ENCODE results near the gene RSU1. TPM values are rescaled to one million over a fixed set of nuclear protein-coding genes. Genes with fewer than 3 reads are reported as not detected.

The RSU1 gene
- total RNA-seq, 1 experiment from 2014 or later: 29.5 TPM

DNA sequence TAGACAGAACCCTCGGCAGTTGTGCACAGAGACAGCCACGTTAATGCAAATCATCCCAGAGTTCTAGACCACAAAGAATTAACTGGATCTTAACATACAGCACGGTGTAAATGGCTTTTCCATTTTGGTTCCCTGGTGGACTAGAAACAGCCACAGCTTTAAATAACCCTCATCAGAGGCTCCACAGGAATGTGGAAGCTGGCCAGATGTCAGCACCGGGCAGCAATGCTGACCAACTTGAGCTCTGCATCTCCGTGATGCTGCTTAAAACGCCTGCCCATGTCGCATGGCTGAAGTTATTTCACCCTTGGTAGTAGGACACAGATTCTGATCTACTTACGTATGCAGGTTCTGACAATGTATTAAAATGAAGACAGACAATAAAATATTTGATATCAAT lies 24.5 kb downstream of the RSU1 start:
- peaks cover 3% of the 10 kb centered on the region for H3K79me2 ChIP-seq (ENCODE audit: insufficient read depth, low read length)
- H3K27ac ChIP-seq (ENCODE audit: low read depth, low read length): no peak overlapping the region
- H3K27me3 ChIP-seq (ENCODE audit: insufficient read depth, low read length): no peaks in the 10 kb centered on the region
- H3K4me3 ChIP-seq (replicated peaks in 1 of 2; ENCODE audit: low read depth in 1 of 2, low read length in 2 of 2): no peak overlapping the region
- ChIA-PET RAD21 (ENCODE audit: low non-redundant PET in 1 of 2, low total read pairs in 2 of 2, uncharacterized antibody in 2 of 2, unreplicated experiment in 2 of 2) (no interaction called here), CTCF (no interaction called here), POLR2A (no interaction called here)
- BruUV-seq (replicated peaks): no TSS peak
- H3K9me3 ChIP-seq (ENCODE audit: control insufficient read depth in 1 of 2, insufficient read depth in 1 of 2, low read depth in 1 of 2, low read length in 2 of 2): no peaks in the 10 kb centered on the region
- ATAC-seq (no peak), DNase-seq (ENCODE audit: low read depth, low spot score) (no peak)
- no peak overlapping the region for H3K9ac ChIP-seq (ENCODE audit: low read length)
- intact Hi-C loops (cut with micrococcal nuclease): no loop called here
- H3K4me2 ChIP-seq (ENCODE audit: low read length): no peak overlapping the region
- TF ChIP-seq, protein P1, sequence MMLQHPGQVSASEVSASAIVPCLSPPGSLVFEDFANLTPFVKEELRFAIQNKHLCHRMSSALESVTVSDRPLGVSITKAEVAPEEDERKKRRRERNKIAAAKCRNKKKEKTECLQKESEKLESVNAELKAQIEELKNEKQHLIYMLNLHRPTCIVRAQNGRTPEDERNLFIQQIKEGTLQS (IDR thresholded peaks at IDR 0.05): no peak
- TF ChIP-seq POLR2AphosphoS5 (IDR thresholded peaks at IDR 0.05; ENCODE audit: low read depth, low read length): no peak
- TF ChIP-seq ZNF274 (IDR thresholded peaks at IDR 0.05; ENCODE audit: low read depth, low read length): no peak
- TF ChIP-seq, protein P2, sequence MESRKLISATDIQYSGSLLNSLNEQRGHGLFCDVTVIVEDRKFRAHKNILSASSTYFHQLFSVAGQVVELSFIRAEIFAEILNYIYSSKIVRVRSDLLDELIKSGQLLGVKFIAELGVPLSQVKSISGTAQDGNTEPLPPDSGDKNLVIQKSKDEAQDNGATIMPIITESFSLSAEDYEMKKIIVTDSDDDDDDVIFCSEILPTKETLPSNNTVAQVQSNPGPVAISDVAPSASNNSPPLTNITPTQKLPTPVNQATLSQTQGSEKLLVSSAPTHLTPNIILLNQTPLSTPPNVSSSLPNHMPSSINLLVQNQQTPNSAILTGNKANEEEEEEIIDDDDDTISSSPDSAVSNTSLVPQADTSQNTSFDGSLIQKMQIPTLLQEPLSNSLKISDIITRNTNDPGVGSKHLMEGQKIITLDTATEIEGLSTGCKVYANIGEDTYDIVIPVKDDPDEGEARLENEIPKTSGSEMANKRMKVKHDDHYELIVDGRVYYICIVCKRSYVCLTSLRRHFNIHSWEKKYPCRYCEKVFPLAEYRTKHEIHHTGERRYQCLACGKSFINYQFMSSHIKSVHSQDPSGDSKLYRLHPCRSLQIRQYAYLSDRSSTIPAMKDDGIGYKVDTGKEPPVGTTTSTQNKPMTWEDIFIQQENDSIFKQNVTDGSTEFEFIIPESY (IDR thresholded peaks at IDR 0.05; ENCODE audit: extremely low read depth, insufficient replicate concordance, low read length): no peak
- no peak for TF ChIP-seq FOSL1 (IDR thresholded peaks at IDR 0.05; ENCODE audit: low read depth)
- no peak for TF ChIP-seq ELF1 (IDR thresholded peaks at IDR 0.05; ENCODE audit: borderline replicate concordance, low read depth)
- TF ChIP-seq, protein P3, sequence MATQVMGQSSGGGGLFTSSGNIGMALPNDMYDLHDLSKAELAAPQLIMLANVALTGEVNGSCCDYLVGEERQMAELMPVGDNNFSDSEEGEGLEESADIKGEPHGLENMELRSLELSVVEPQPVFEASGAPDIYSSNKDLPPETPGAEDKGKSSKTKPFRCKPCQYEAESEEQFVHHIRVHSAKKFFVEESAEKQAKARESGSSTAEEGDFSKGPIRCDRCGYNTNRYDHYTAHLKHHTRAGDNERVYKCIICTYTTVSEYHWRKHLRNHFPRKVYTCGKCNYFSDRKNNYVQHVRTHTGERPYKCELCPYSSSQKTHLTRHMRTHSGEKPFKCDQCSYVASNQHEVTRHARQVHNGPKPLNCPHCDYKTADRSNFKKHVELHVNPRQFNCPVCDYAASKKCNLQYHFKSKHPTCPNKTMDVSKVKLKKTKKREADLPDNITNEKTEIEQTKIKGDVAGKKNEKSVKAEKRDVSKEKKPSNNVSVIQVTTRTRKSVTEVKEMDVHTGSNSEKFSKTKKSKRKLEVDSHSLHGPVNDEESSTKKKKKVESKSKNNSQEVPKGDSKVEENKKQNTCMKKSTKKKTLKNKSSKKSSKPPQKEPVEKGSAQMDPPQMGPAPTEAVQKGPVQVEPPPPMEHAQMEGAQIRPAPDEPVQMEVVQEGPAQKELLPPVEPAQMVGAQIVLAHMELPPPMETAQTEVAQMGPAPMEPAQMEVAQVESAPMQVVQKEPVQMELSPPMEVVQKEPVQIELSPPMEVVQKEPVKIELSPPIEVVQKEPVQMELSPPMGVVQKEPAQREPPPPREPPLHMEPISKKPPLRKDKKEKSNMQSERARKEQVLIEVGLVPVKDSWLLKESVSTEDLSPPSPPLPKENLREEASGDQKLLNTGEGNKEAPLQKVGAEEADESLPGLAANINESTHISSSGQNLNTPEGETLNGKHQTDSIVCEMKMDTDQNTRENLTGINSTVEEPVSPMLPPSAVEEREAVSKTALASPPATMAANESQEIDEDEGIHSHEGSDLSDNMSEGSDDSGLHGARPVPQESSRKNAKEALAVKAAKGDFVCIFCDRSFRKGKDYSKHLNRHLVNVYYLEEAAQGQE (IDR thresholded peaks at IDR 0.05; ENCODE audit: low read depth): no peak
- no peak for TF ChIP-seq YY1 (IDR thresholded peaks at IDR 0.05; ENCODE audit: extremely low read depth, insufficient replicate concordance, low read depth, low read length)
- H2AFZ ChIP-seq (ENCODE audit: low read depth, low read length, poor library complexity, severe bottlenecking): no peak overlapping the region
- H3K9me2 ChIP-seq (ENCODE audit: insufficient read depth): no peaks in the 10 kb centered on the region
- H4K20me1 ChIP-seq (ENCODE audit: insufficient read depth): no peaks in the 10 kb centered on the region
- no peaks in the 10 kb centered on the region for H3K4me1 ChIP-seq (ENCODE audit: control insufficient read depth in 1 of 2, insufficient read depth in 2 of 2, low read length in 2 of 2)
- H3K36me3 ChIP-seq (ENCODE audit: control insufficient read depth in 1 of 2, insufficient read depth in 2 of 2, low read length in 2 of 2): no peaks in the 10 kb centered on the region
